Measurements from ENCODE around the gene DHRS9. TPM values are rescaled to one million over a fixed set of nuclear protein-coding genes. Genes with fewer than 3 reads are reported as not detected.

The DHRS9 gene
- total and polyA plus RNA-seq, 11 donors, result 0.81 to 30.9 (median 1.9) TPM

GRCh38 chr2:169071455-169071854 is 2.1 kb downstream of the DHRS9 start:
- Histone ChIP-seq H3K4me1 (peaks cover 0 to 68% (median 0%) of the 10 kb centered on the region in 12 donors), H3K4me3 (peak overlapping the region in 1 of 12 donors; percentile 34), H3K36me3 (no peaks in the 10 kb centered on the region), H3K9me3 (no peaks in the 10 kb centered on the region), H3K27ac (peak overlapping the region in 1 of 12 donors; percentile 56), H3K27me3 (no peaks in the 10 kb centered on the region)
- WGBS, 4 donors, result 71 to 83% (median 79%) methylated on average over 5 of the region's 5 CpGs
- DNase-seq, result no peak
- intact Hi-C loops (cut with DNase I), result no loop called here
- ATAC-seq, result peak in 1 of 4 donors; percentile 54
- TF ChIP-seq CTCF (IDR thresholded peaks at IDR 0.05), result no peak
- no peak for TF ChIP-seq POLR2A (IDR thresholded peaks at IDR 0.05)

GRCh38 chr2:169072163-169072925 is 3.0 kb downstream of the DHRS9 start:
- intact Hi-C loops (cut with DNase I), result no loop called here
- Histone ChIP-seq H3K36me3 (no peaks in the 10 kb centered on the region), H3K4me1 (peaks cover 0 to 61% (median 0%) of the 10 kb centered on the region in 12 donors), H3K4me3 (no peak overlapping the region), H3K9me3 (no peaks in the 10 kb centered on the region), H3K27ac (peak overlapping the region in 1 of 12 donors; percentile 56), H3K27me3 (no peaks in the 10 kb centered on the region)
- ATAC-seq (peak; percentile 34 to 71 (median 53)), DNase-seq (no peak)
- WGBS, 4 donors, result 51 to 64% (median 57%) methylated on average over 4 of the region's 4 CpGs
- no peak for TF ChIP-seq CTCF (IDR thresholded peaks at IDR 0.05)
- no peak for TF ChIP-seq POLR2A (IDR thresholded peaks at IDR 0.05)

GRCh38 chr2:169073211-169073962 is 4.0 kb downstream of the DHRS9 start:
- Histone ChIP-seq H3K9me3 (no peaks in the 10 kb centered on the region), H3K27me3 (no peaks in the 10 kb centered on the region), H3K27ac (peak overlapping the region in 1 of 12 donors; percentile 56), H3K36me3 (no peaks in the 10 kb centered on the region), H3K4me1 (peaks cover 0 to 59% (median 5%) of the 10 kb centered on the region in 12 donors), H3K4me3 (no peak overlapping the region)
- intact Hi-C loops (cut with DNase I), result no loop called here
- TF ChIP-seq POLR2A (IDR thresholded peaks at IDR 0.05) (no peak), CTCF (IDR thresholded peaks at IDR 0.05) (no peak)
- ATAC-seq (no peak), DNase-seq (no peak)
- 53 to 69% (median 65%) methylated on average over 3 of the region's 3 CpGs for WGBS, 4 donors
